ENCODE data around the gene EMP1. TPM values are rescaled to one million over a fixed set of nuclear protein-coding genes. Genes with fewer than 3 reads are reported as not detected.

EMP1 gene
- polyA plus RNA-seq, 1 donor = 45.2 TPM

- H3K27ac ChIP-seq (ENCODE audit: low read length) = no peak overlapping the region
- peaks cover 2% of the 10 kb centered on the region for H3K27me3 ChIP-seq (ENCODE audit: control insufficient read depth, insufficient read depth, low read length)
- peak; percentile 74 to 90 for DNase-seq
- H3K4me1 ChIP-seq (ENCODE audit: control insufficient read depth, insufficient read depth, low read length) = no peaks in the 10 kb centered on the region
- no CpG with 5 or more reads among the region's 5 CpGs for WGBS (ENCODE audit: insufficient coverage, low lambda C conversion rate)
- no peak overlapping the region for H3K4me3 ChIP-seq (ENCODE audit: low read length)
- no peaks in the 10 kb centered on the region for H3K9me3 ChIP-seq (ENCODE audit: control insufficient read depth, low read depth, low read length)
- H3K36me3 ChIP-seq (ENCODE audit: control insufficient read depth, insufficient read depth, low read length) = no peaks in the 10 kb centered on the region
These were observed 25.6 kb downstream of the EMP1 start for GRCh38 chr12:13222076-13222475.

GRCh38 chr12:13223179-13223804, 26.8 kb downstream of the EMP1 start:
- Histone ChIP-seq H3K9me3 (ENCODE audit: control insufficient read depth, low read depth, low read length) (no peaks in the 10 kb centered on the region), H3K27ac (ENCODE audit: low read length) (no peak overlapping the region), H3K27me3 (ENCODE audit: control insufficient read depth, insufficient read depth, low read length) (peaks cover 6% of the 10 kb centered on the region), H3K4me1 (ENCODE audit: control insufficient read depth, insufficient read depth, low read length) (no peaks in the 10 kb centered on the region), H3K36me3 (ENCODE audit: control insufficient read depth, insufficient read depth, low read length) (no peaks in the 10 kb centered on the region), H3K4me3 (ENCODE audit: low read length) (no peak overlapping the region)
- DNase-seq = no peak
- WGBS (ENCODE audit: insufficient coverage, low lambda C conversion rate) = no CpG with 5 or more reads among the region's 5 CpGs

DNA sequence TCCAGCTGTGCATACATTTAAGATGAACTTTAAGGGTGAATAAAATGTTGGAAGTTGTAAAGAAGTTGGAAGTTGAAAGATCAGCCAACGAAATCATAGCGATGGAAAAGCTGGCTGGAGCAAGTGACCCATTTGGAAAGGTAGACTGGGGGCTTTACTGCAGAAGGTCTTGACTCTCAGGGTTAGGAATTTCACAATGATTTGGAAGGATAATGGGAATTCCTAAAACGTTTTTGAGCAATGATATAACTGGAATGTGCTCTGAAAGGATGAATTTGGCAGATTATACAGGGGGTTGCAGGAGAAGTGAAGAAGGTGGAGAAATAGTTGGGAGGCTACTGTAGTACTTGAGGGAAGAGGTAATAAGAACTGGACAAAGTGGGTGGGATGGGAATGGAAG, 27.4 kb downstream of the EMP1 start:
- H3K9me3 ChIP-seq (ENCODE audit: control insufficient read depth, low read depth, low read length) = no peaks in the 10 kb centered on the region
- H3K36me3 ChIP-seq (ENCODE audit: control insufficient read depth, insufficient read depth, low read length) = no peaks in the 10 kb centered on the region
- H3K27me3 ChIP-seq (ENCODE audit: control insufficient read depth, insufficient read depth, low read length) = peaks cover 9% of the 10 kb centered on the region
- H3K4me1 ChIP-seq (ENCODE audit: control insufficient read depth, insufficient read depth, low read length) = no peaks in the 10 kb centered on the region
- no peak overlapping the region for H3K27ac ChIP-seq (ENCODE audit: low read length)
- H3K4me3 ChIP-seq (ENCODE audit: low read length) = no peak overlapping the region
- DNase-seq = no peak
- 76% methylated on average over 3 of the region's 3 CpGs for WGBS (ENCODE audit: insufficient coverage, low lambda C conversion rate)

GRCh38 chr12:13227191-13227590, 30.7 kb downstream of the EMP1 start:
- no peaks in the 10 kb centered on the region for H3K4me1 ChIP-seq (ENCODE audit: control insufficient read depth, insufficient read depth, low read length)
- WGBS (ENCODE audit: insufficient coverage, low lambda C conversion rate) = 80% methylated on average over 1 of the region's 7 CpGs
- H3K4me3 ChIP-seq (ENCODE audit: low read length) = no peak overlapping the region
- no peak overlapping the region for H3K27ac ChIP-seq (ENCODE audit: low read length)
- H3K9me3 ChIP-seq (ENCODE audit: control insufficient read depth, low read depth, low read length) = no peaks in the 10 kb centered on the region
- peaks cover 9% of the 10 kb centered on the region for H3K27me3 ChIP-seq (ENCODE audit: control insufficient read depth, insufficient read depth, low read length)
- H3K36me3 ChIP-seq (ENCODE audit: control insufficient read depth, insufficient read depth, low read length) = no peaks in the 10 kb centered on the region
- no peak for DNase-seq

GRCh38 chr12:13228579-13228978, 32.1 kb downstream of the EMP1 start:
- no peak for DNase-seq
- Histone ChIP-seq H3K27ac (ENCODE audit: low read length) (no peak overlapping the region), H3K36me3 (ENCODE audit: control insufficient read depth, insufficient read depth, low read length) (no peaks in the 10 kb centered on the region), H3K27me3 (ENCODE audit: control insufficient read depth, insufficient read depth, low read length) (peaks cover 9% of the 10 kb centered on the region), H3K4me3 (ENCODE audit: low read length) (no peak overlapping the region), H3K4me1 (ENCODE audit: control insufficient read depth, insufficient read depth, low read length) (no peaks in the 10 kb centered on the region), H3K9me3 (ENCODE audit: control insufficient read depth, low read depth, low read length) (no peaks in the 10 kb centered on the region)
- 95% methylated on average over 4 of the region's 7 CpGs for WGBS (ENCODE audit: insufficient coverage, low lambda C conversion rate)

DNA sequence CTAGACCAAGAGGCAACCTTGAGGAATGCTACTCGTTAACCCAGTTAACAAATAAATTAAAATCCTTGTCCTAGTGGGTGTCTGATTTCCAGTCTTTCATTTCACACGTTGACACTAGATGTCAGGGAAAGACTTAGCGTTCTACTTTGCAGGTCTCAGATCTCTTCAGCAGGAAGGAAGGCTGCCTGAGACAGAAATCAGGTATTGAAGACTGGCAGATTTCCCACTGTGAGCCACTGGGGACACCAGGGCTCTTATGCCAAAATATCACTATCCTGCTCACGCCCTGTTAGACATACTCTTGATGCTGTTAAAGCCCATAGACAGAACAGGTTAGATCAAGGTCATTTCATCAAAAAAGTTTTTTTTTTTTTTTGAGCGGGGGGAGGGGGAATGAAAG, 33.0 kb downstream of the EMP1 start:
- Histone ChIP-seq H3K4me3 (ENCODE audit: low read length) (no peak overlapping the region), H3K27ac (ENCODE audit: low read length) (no peak overlapping the region), H3K9me3 (ENCODE audit: control insufficient read depth, low read depth, low read length) (no peaks in the 10 kb centered on the region), H3K4me1 (ENCODE audit: control insufficient read depth, insufficient read depth, low read length) (no peaks in the 10 kb centered on the region), H3K36me3 (ENCODE audit: control insufficient read depth, insufficient read depth, low read length) (no peaks in the 10 kb centered on the region), H3K27me3 (ENCODE audit: control insufficient read depth, insufficient read depth, low read length) (peaks cover 9% of the 10 kb centered on the region)
- WGBS (ENCODE audit: insufficient coverage, low lambda C conversion rate) = 50% methylated on average over 2 of the region's 5 CpGs
- no peak for DNase-seq

DNA sequence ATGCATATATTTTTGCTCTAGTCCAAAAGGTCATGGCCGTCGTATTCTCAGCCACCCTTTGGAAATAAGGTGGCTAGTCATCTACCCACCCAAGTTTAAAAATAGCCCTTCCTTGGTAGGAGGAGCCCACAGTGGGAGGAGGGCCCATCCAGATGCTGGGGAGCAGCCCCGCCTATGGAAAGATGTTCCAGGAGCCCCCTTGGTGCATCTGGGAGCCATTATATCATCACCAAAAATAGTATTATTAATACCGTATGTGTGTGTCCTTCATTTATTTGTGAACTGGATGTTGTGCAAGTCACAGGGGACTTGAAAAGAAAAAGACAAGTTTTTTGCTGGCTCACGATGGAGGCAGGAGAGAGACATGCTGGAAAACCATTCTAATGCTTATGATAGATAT, 34.0 kb downstream of the EMP1 start:
- WGBS (ENCODE audit: insufficient coverage, low lambda C conversion rate) = 100% methylated on average over 1 of the region's 5 CpGs
- DNase-seq = no peak
- Histone ChIP-seq H3K9me3 (ENCODE audit: control insufficient read depth, low read depth, low read length) (no peaks in the 10 kb centered on the region), H3K27ac (ENCODE audit: low read length) (no peak overlapping the region), H3K27me3 (ENCODE audit: control insufficient read depth, insufficient read depth, low read length) (peaks cover 9% of the 10 kb centered on the region), H3K4me3 (ENCODE audit: low read length) (no peak overlapping the region), H3K36me3 (ENCODE audit: control insufficient read depth, insufficient read depth, low read length) (no peaks in the 10 kb centered on the region), H3K4me1 (ENCODE audit: control insufficient read depth, insufficient read depth, low read length) (no peaks in the 10 kb centered on the region)

DNA sequence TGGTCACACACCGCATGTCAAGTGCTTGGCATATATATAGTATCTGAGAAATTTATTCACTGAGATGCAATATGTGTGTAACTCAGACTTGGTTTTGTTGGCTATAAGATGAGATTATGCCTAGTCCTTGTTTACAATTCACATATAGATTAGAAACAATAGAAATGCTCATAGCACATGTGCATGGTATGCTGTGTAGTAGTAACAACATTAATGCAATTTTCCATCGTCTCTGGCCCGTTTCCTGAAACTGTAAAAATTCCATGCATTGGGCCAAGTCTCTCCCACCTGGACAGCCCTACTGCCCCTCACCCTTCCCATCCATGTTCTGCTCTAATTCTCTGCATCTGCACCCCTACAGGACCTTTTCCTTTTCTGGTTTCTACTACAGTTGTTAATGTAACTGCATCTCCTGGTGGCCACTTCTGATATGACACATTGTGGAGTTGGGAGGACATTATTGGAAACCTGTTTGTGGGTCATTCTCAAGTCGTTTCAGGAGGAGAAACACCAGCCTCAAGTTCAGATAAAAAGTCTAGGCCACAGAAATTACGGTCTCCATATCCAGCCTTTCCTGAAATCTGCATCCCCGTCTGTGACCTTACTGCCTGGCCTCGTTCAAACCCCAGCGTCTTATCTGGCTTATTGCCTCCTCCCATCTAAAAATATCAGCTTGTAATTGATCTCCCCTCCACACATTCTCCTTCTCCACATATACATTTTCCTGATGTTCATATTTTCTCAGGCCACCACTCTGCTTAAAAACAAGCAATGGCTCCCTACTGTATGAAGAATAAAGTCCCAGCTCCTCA, 37.5 kb downstream of the EMP1 start:
- H3K27ac ChIP-seq (ENCODE audit: low read length) = no peak overlapping the region
- H3K4me3 ChIP-seq (ENCODE audit: low read length) = no peak overlapping the region
- H3K9me3 ChIP-seq (ENCODE audit: control insufficient read depth, low read depth, low read length) = no peaks in the 10 kb centered on the region
- no CpG with 5 or more reads among the region's 8 CpGs for WGBS (ENCODE audit: insufficient coverage, low lambda C conversion rate)
- H3K27me3 ChIP-seq (ENCODE audit: control insufficient read depth, insufficient read depth, low read length) = no peaks in the 10 kb centered on the region
- peak; percentile 27 to 46 for DNase-seq
- no peaks in the 10 kb centered on the region for H3K36me3 ChIP-seq (ENCODE audit: control insufficient read depth, insufficient read depth, low read length)
- no peaks in the 10 kb centered on the region for H3K4me1 ChIP-seq (ENCODE audit: control insufficient read depth, insufficient read depth, low read length)

GRCh38 chr12:13238204-13238603, 41.7 kb downstream of the EMP1 start:
- H3K9me3 ChIP-seq (ENCODE audit: control insufficient read depth, low read depth, low read length) = no peaks in the 10 kb centered on the region
- no peaks in the 10 kb centered on the region for H3K36me3 ChIP-seq (ENCODE audit: control insufficient read depth, insufficient read depth, low read length)
- no peak for DNase-seq
- peaks cover 3% of the 10 kb centered on the region for H3K4me1 ChIP-seq (ENCODE audit: control insufficient read depth, insufficient read depth, low read length)
- H3K27ac ChIP-seq (ENCODE audit: low read length) = no peak overlapping the region
- no peak overlapping the region for H3K4me3 ChIP-seq (ENCODE audit: low read length)
- H3K27me3 ChIP-seq (ENCODE audit: control insufficient read depth, insufficient read depth, low read length) = no peaks in the 10 kb centered on the region
- 73% methylated on average over 5 of the region's 7 CpGs for WGBS (ENCODE audit: insufficient coverage, low lambda C conversion rate)

GRCh38 chr12:13241833-13242488, 45.4 kb downstream of the EMP1 start:
- no CpG with 5 or more reads among the region's 2 CpGs for WGBS (ENCODE audit: insufficient coverage, low lambda C conversion rate)
- peak; percentile 90 to 94 for DNase-seq
- Histone ChIP-seq H3K27ac (ENCODE audit: low read length) (peak overlapping the region; percentile 83), H3K4me1 (ENCODE audit: control insufficient read depth, insufficient read depth, low read length) (peaks cover 3% of the 10 kb centered on the region), H3K4me3 (ENCODE audit: low read length) (no peak overlapping the region), H3K27me3 (ENCODE audit: control insufficient read depth, insufficient read depth, low read length) (no peaks in the 10 kb centered on the region), H3K36me3 (ENCODE audit: control insufficient read depth, insufficient read depth, low read length) (no peaks in the 10 kb centered on the region), H3K9me3 (ENCODE audit: control insufficient read depth, low read depth, low read length) (no peaks in the 10 kb centered on the region)
